Left lung (tissue), 10 donors: Measurements from ENCODE around the gene PPFIA4. TPM values are rescaled to one million over a fixed set of nuclear protein-coding genes. Genes with fewer than 3 reads are reported as not detected.

Experiments used
- ATAC-seq: fragments of 200-7000 bp; cut with Tn5 transposase; one replicate; pipeline ENCODE4 v1.9.1; 2020; ENCODE audit warnings: moderate library complexity
- DNase-seq, 4 donors: peaks; one replicate each; pipeline ENCODE4 v3.0.0-alpha.2; 2013 to 2020
- H3K27ac ChIP-seq, 2 donors: fragments of 200-600 bp; sonication (generic) in 1 of 2; one replicate each; pipeline versions ENCODE4 v1.5.0 to v1.8.0; 2020 to 2021
- H3K27me3 ChIP-seq, 2 donors: fragments of 200-600 bp; sonication (generic) in 1 of 2; one replicate each; pipeline versions ENCODE4 v1.5.0 to v1.8.0; 2020 to 2021
- H3K36me3 ChIP-seq, 2 donors: fragments of 200-600 bp; sonication (generic) in 1 of 2; one replicate each; pipeline versions ENCODE4 v1.5.0 to v1.8.0; 2020 to 2021
- H3K4me1 ChIP-seq, 2 donors: fragments of 200-600 bp; one replicate each; pipeline ENCODE4 v1.8.0; 2021
- H3K4me3 ChIP-seq, 2 donors: fragments of 200-600 bp; sonication (generic) in 1 of 2; one replicate each; pipeline versions ENCODE4 v1.5.0 to v1.8.0; 2020 to 2021; ENCODE audit warnings: mild to moderate bottlenecking in 1 of 2
- H3K9me3 ChIP-seq, 2 donors: fragments of 200-600 bp; sonication (generic) in 1 of 2; one replicate each; pipeline versions ENCODE4 v1.5.0 to v1.8.0; 2020 to 2021
- CTCF ChIP-seq, 2 donors: fragments of 200-600 bp; sonication (generic) in 1 of 2; IDR thresholded peaks; one replicate each; pipeline versions ENCODE4 v1.5.0 to v1.8.0; 2021; ENCODE audit warnings: antibody characterized with exemption in 2 of 2
- intact Hi-C, 2 donors: fragments of 100-400 bp; cut with DNase I; formaldehyde crosslinking; loops; one replicate each; pipeline versions ENCODE4 v1.11.2 to v1.14.2; 2022
- polyA plus RNA-seq, 6 donors: library from polyadenylated mRNA; unstranded; fragments of 120-200 nt; gene quantifications; one replicate each; pipeline ENCODE4 v1.2.1, GENCODE V29; 2013; ENCODE audit not compliant: insufficient read length in 6 of 6
- total RNA-seq, 2 donors: library from RNA; stranded (reverse); fragmentation: NEBNext Ultra II Directional; extraction: Animal tissue kit (Norgen Biotek cat#: 25700); gene quantifications; one replicate each; pipeline ENCODE4 v1.2.1, GENCODE V29; 2021
- donor health status: DM: no; HTN: yes; CAD: no.
- donor health status: DM: no; HTN: no; CAD: no.

PPFIA4 gene
- total and polyA plus RNA-seq, 8 donors, result 1.3 to 5.1 (median 3.3) TPM

GRCh38 chr1:203114202-203114601 lies 87.9 kb downstream of the PPFIA4 start:
- no peak overlapping the region for H3K4me3 ChIP-seq
- TF ChIP-seq CTCF (IDR thresholded peaks at IDR 0.05), result no peak
- DNase-seq (no peak), ATAC-seq (no peak)
- peaks cover 0 to 7% of the 10 kb centered on the region in 2 donors for H3K4me1 ChIP-seq
- H3K27me3 ChIP-seq, result peaks cover 0 to 45% of the 10 kb centered on the region in 2 donors
- H3K9me3 ChIP-seq, result no peaks in the 10 kb centered on the region
- H3K36me3 ChIP-seq, result no peaks in the 10 kb centered on the region
- H3K27ac ChIP-seq, result no peak overlapping the region
- intact Hi-C loops, result no loop called here

- DNase-seq (no peak), ATAC-seq (no peak)
- Histone ChIP-seq H3K27ac (no peak overlapping the region), H3K36me3 (no peaks in the 10 kb centered on the region), H3K4me3 (no peak overlapping the region), H3K9me3 (no peaks in the 10 kb centered on the region), H3K4me1 (peaks cover 0 to 7% of the 10 kb centered on the region in 2 donors), H3K27me3 (peaks cover 0 to 57% of the 10 kb centered on the region in 2 donors)
- TF ChIP-seq CTCF (IDR thresholded peaks at IDR 0.05), result no peak
- intact Hi-C loops, result loop anchor here in 1 of 2 donors (5.0 kb wide), 1 partner anchor 101 kb away; no protein-coding TSS in a partner anchor
Observed at GRCh38 chr1:203116091-203116820, 90.0 kb downstream of the PPFIA4 start.

- peak in 3 of 4 donors; percentile 73 to 92 (median 80) for DNase-seq
- H3K36me3 ChIP-seq, result no peaks in the 10 kb centered on the region
- peak; percentile 72 to 77 for TF ChIP-seq CTCF (IDR thresholded peaks at IDR 0.05)
- H3K9me3 ChIP-seq, result no peaks in the 10 kb centered on the region
- ATAC-seq, result peak; percentile 98
- no peak overlapping the region for H3K27ac ChIP-seq
- H3K4me3 ChIP-seq, result no peak overlapping the region
- H3K4me1 ChIP-seq, result peaks cover 0 to 7% of the 10 kb centered on the region in 2 donors
- H3K27me3 ChIP-seq, result peaks cover 0 to 74% of the 10 kb centered on the region in 2 donors
- intact Hi-C loops, result loop anchor here in 1 of 2 donors (5.0 kb wide), 1 partner anchor 99 kb away; no protein-coding TSS in a partner anchor
Observed at GRCh38 chr1:203117611-203118575, 91.6 kb downstream of the PPFIA4 start.

GRCh38 chr1:203120325-203121153 lies 94.2 kb downstream of the PPFIA4 start:
- peaks cover 0 to 100% of the 10 kb centered on the region in 2 donors for H3K27me3 ChIP-seq
- H3K9me3 ChIP-seq, result no peaks in the 10 kb centered on the region
- ATAC-seq (no peak), DNase-seq (no peak)
- TF ChIP-seq CTCF (IDR thresholded peaks at IDR 0.05), result no peak
- no peaks in the 10 kb centered on the region for H3K36me3 ChIP-seq
- H3K4me1 ChIP-seq, result peaks cover 0 to 7% of the 10 kb centered on the region in 2 donors
- H3K27ac ChIP-seq, result no peak overlapping the region
- intact Hi-C loops, result no loop called here
- no peak overlapping the region for H3K4me3 ChIP-seq
